GM12801 (cell line): ENCODE data around the gene KNTC1.

Experiments used
- CTCF ChIP-seq: IDR thresholded peaks from one replicate; pipeline ENCODE4 v1.5.1; 2011; ENCODE audit warnings: control low read depth; ENCODE audit not compliant: insufficient read length; ENCODE audit errors: extremely low read depth

Gene KNTC1

GRCh38 chr12:122528582-122528981 is 1.5 kb downstream of the KNTC1 start:
- TF ChIP-seq CTCF: no peak

- TF ChIP-seq CTCF: no peak
Observed at GRCh38 chr12:122528992-122529391, 1.9 kb downstream of the KNTC1 start.

- no peak for TF ChIP-seq CTCF
Observed at GRCh38 chr12:122533856-122534255, 6.8 kb downstream of the KNTC1 start.

GRCh38 chr12:122537021-122537420 is 10.0 kb downstream of the KNTC1 start:
- no peak for TF ChIP-seq CTCF

GRCh38 chr12:122538496-122538895 is 11.4 kb downstream of the KNTC1 start:
- TF ChIP-seq CTCF: no peak

- no peak for TF ChIP-seq CTCF
Observed at GRCh38 chr12:122544537-122544936, 17.5 kb downstream of the KNTC1 start.

- no peak for TF ChIP-seq CTCF
Observed at GRCh38 chr12:122545855-122546254, 18.8 kb downstream of the KNTC1 start.

- no peak for TF ChIP-seq CTCF
Observed at GRCh38 chr12:122547330-122547729, 20.3 kb downstream of the KNTC1 start.
